HCT116 (cell line): Measurements from ENCODE around the gene FLNB. TPM values are rescaled to one million over a fixed set of nuclear protein-coding genes. Genes with fewer than 3 reads are reported as not detected.

Experiments
- ATAC-seq: fragments of 200-7000 bp; cut with Tn5 transposase; 2 replicates; pipeline ENCODE4 v1.9.1; 2020; ENCODE audit warnings: mild to moderate bottlenecking, moderate library complexity
- BruUV-seq: library from RNA; stranded (reverse); fragments of 400-500 nt; replicated peaks from 2 replicates; lab custom pipeline; 2021; lab: Mats Ljungman, UMichigan
- CTCF ChIA-PET: fragments of 300-600 bp; sonication (Branson Sonifier 250); formaldehyde crosslinking; loops from one replicate; lab custom pipeline; 2021; ENCODE audit warnings: antibody characterized with exemption; lab: Charles Lee
- POLR2A ChIA-PET: fragments of 300-600, 350-600 bp; sonication (Branson Sonifier 250); formaldehyde crosslinking; loops from one replicate; lab custom pipeline; 2021; ENCODE audit warnings: antibody characterized with exemption; lab: Charles Lee
- RAD21 ChIA-PET, 2 experiments: fragments of 300-600 bp; sonication (Branson Sonifier 250); formaldehyde crosslinking; loops; one replicate each; lab custom pipeline; 2023; ENCODE audit warnings: low total read pairs in 2 of 2; ENCODE audit not compliant: uncharacterized antibody in 2 of 2, unreplicated experiment in 2 of 2, low non-redundant PET in 1 of 2; lab: Charles Lee
- DNase-seq: peaks from one replicate; pipeline ENCODE4 v3.0.0-alpha.2; 2010; ENCODE audit warnings: low read depth, low spot score
- H2AFZ ChIP-seq: fragments of 200-600 bp; shearing (Covaris generic), sonication (generic); 2 replicates; pipeline ENCODE4 v1.6.1; 2017; ENCODE audit warnings: low read depth, mixed run types, mixed read lengths, antibody characterized with exemption, low read length; ENCODE audit not compliant: poor library complexity, severe bottlenecking
- H3K27ac ChIP-seq: 2 replicates; pipeline ENCODE4 v1.5.1; 2012; ENCODE audit warnings: low read depth, low read length
- H3K27me3 ChIP-seq: fragments of 200-600 bp; sonication (generic); 2 replicates; pipeline ENCODE4 v1.6.1; 2016; ENCODE audit warnings: mixed run types, low read length, mixed read lengths; ENCODE audit not compliant: insufficient read depth
- H3K36me3 ChIP-seq, 2 experiments: fragments of 200-500 bp in 1 of 2; fragments of 200-600 bp in 1 of 2; sonication (Bioruptor generic) in 1 of 2; sonication (generic) in 1 of 2; 2 replicates each; pipeline versions ENCODE4 v1.5.1 to v1.6.1; 2014 to 2016; ENCODE audit warnings: low read length in 2 of 2, inconsistent platforms in 1 of 2, mixed read lengths in 1 of 2, mixed run types in 1 of 2; ENCODE audit not compliant: insufficient read depth in 2 of 2, control insufficient read depth in 1 of 2
- H3K4me1 ChIP-seq, 2 experiments: fragments of 200-600 bp in 1 of 2; sonication (generic) in 1 of 2; 2 replicates each; pipeline versions ENCODE4 v1.5.1 to v1.6.1; 2012 to 2017; ENCODE audit warnings: low read length in 2 of 2, inconsistent platforms in 1 of 2, mild to moderate bottlenecking in 1 of 2, mixed read lengths in 1 of 2, mixed run types in 1 of 2, moderate library complexity in 1 of 2; ENCODE audit not compliant: insufficient read depth in 2 of 2, control insufficient read depth in 1 of 2
- H3K4me2 ChIP-seq: fragments of 200-600 bp; sonication (generic); 2 replicates; pipeline ENCODE4 v1.6.1; 2017; ENCODE audit warnings: mixed run types, low read length, mixed read lengths
- H3K4me3 ChIP-seq, 2 experiments: fragments of 200-600 bp in 1 of 2; sonication (generic) in 1 of 2; replicated peaks in 1 of 2; 2 replicates each; pipeline ENCODE4 v1.5.1; 2011 to 2016; ENCODE audit warnings: low read length in 2 of 2, control low read depth in 1 of 2, low read depth in 1 of 2, mild to moderate bottlenecking in 1 of 2, mixed read lengths in 1 of 2, mixed run types in 1 of 2
- H3K79me2 ChIP-seq: fragments of 200-600 bp; sonication (generic); 2 replicates; pipeline ENCODE4 v1.6.1; 2017; ENCODE audit warnings: mild to moderate bottlenecking, mixed run types, low read length, moderate library complexity, mixed read lengths; ENCODE audit not compliant: insufficient read depth
- H3K9ac ChIP-seq: fragments of 200-600 bp; sonication (generic); 2 replicates; pipeline ENCODE4 v1.6.1; 2016; ENCODE audit warnings: low read length, mixed read lengths
- H3K9me2 ChIP-seq: fragments of 200-600 bp; sonication (generic), shearing (Covaris generic); 2 replicates; pipeline ENCODE4 v1.6.1; 2017; ENCODE audit warnings: mixed run types, mild to moderate bottlenecking, moderate library complexity; ENCODE audit not compliant: insufficient read depth
- H3K9me3 ChIP-seq, 2 experiments: fragments of 200-500 bp in 1 of 2; fragments of 200-600 bp in 1 of 2; sonication (Bioruptor generic) in 1 of 2; sonication (generic) in 1 of 2; 2 replicates each; pipeline ENCODE4 v1.6.1; 2014 to 2017; ENCODE audit warnings: low read length in 2 of 2, mixed read lengths in 2 of 2, inconsistent platforms in 1 of 2, low read depth in 1 of 2, mild to moderate bottlenecking in 1 of 2, mixed run types in 1 of 2, moderate library complexity in 1 of 2; ENCODE audit not compliant: control insufficient read depth in 1 of 2, insufficient read depth in 1 of 2
- H4K20me1 ChIP-seq: fragments of 200-600 bp; sonication (generic), shearing (Covaris generic); 2 replicates; pipeline ENCODE4 v1.6.1; 2017; ENCODE audit warnings: mixed run types, mild to moderate bottlenecking, moderate library complexity; ENCODE audit not compliant: insufficient read depth
- ELF1 ChIP-seq: IDR thresholded peaks from 2 replicates; pipeline ENCODE4 v1.6.1; 2012; ENCODE audit warnings: low read depth, borderline replicate concordance
- EZH2 ChIP-seq: fragments of 200-600 bp; sonication (generic); IDR thresholded peaks from 2 replicates; pipeline ENCODE4 v1.6.1; 2017; ENCODE audit warnings: antibody characterized with exemption, mixed run types
- EZH2phosphoT487 ChIP-seq: fragments of 200-600 bp; IDR thresholded peaks from 2 replicates; pipeline ENCODE4 v1.6.1; 2018; ENCODE audit warnings: antibody characterized with exemption, borderline replicate concordance
- JUND ChIP-seq: IDR thresholded peaks from 2 replicates; pipeline ENCODE4 v1.6.1; 2012
- POLR2A ChIP-seq: IDR thresholded peaks from 2 replicates; pipeline ENCODE4 v1.7.0; 2011; ENCODE audit warnings: borderline replicate concordance; ENCODE audit not compliant: insufficient read depth, insufficient read length; ENCODE audit errors: extremely low read depth
- SIN3A ChIP-seq: IDR thresholded peaks from 2 replicates; pipeline ENCODE4 v1.6.1; 2012; ENCODE audit warnings: low read depth
- SP1 ChIP-seq: IDR thresholded peaks from 2 replicates; pipeline ENCODE4 v1.6.1; 2012; ENCODE audit warnings: low read depth
- TCF7L2 ChIP-seq: IDR thresholded peaks from 2 replicates; pipeline ENCODE4 v1.7.0; 2011; ENCODE audit warnings: borderline replicate concordance, inconsistent platforms; ENCODE audit not compliant: insufficient read depth, insufficient read length; ENCODE audit errors: extremely low read depth
- YY1 ChIP-seq: IDR thresholded peaks from 2 replicates; pipeline ENCODE4 v1.6.1; 2011; ENCODE audit warnings: low read length, low read depth, moderate library complexity, mild to moderate bottlenecking; ENCODE audit not compliant: insufficient replicate concordance; ENCODE audit errors: extremely low read depth
- ZFX ChIP-seq: fragments of 450-650 bp; IDR thresholded peaks from 2 replicates; pipeline ENCODE4 v1.6.1; 2017
- ZNF274 ChIP-seq: fragments of 200-500 bp; sonication (Bioruptor generic); IDR thresholded peaks from 2 replicates; pipeline ENCODE4 v1.6.1; 2014; ENCODE audit warnings: mild to moderate bottlenecking, low read depth, low read length, inconsistent platforms
- intact Hi-C: fragments of 100-400 bp; cut with micrococcal nuclease; formaldehyde crosslinking; loops from 2 replicates; pipeline ENCODE4 v1.10.0; 2022
- total RNA-seq: library from RNA; stranded (reverse); gene quantifications from one replicate; pipeline ENCODE4 v1.2.1, GENCODE V29; 2021; ENCODE audit not compliant: unreplicated experiment
- TF ChIP-seq, protein P1 (sequence below): IDR thresholded peaks from 2 replicates; pipeline ENCODE4 v1.6.1; 2012
- TF ChIP-seq, protein P2 (sequence below): IDR thresholded peaks from 2 replicates; pipeline ENCODE4 v1.6.1; 2012
- TF ChIP-seq, protein P3 (sequence below): IDR thresholded peaks from 2 replicates; pipeline ENCODE4 v1.6.1; 2012; ENCODE audit warnings: low read depth
- TF ChIP-seq, protein P4 (sequence below): IDR thresholded peaks from 2 replicates; pipeline ENCODE4 v1.6.1; 2011; ENCODE audit warnings: mild to moderate bottlenecking, low read length, moderate library complexity; ENCODE audit not compliant: insufficient replicate concordance; ENCODE audit errors: extremely low read depth

FLNB gene
- total RNA-seq, 1 experiment from 2014 or later = 116 TPM

DNA sequence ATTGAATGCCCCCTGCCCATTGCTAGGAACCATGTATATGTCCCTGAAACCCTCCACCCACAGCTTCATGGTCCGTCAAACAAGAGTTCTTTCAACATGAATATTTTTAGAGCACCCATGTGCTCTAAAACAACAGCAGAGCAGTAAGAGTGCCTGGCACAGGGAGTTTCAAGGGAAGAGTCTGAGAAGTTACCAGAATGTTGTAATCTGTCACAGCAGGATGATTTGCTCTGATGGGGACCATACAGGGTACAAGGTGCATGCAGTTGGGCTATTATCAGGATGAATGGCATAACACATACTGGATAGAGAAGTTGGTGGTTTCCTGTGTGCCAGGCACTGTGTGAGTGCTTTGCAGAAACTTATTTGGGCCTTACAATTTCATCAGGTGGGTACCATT lies 27.8 kb upstream of the FLNB start:
- BruUV-seq = no TSS peak
- Histone ChIP-seq H4K20me1 (no peaks in the 10 kb centered on the region), H2AFZ (no peak overlapping the region), H3K4me2 (no peak overlapping the region), H3K36me3 (no peaks in the 10 kb centered on the region), H3K27ac (no peak overlapping the region), H3K9ac (no peak overlapping the region), H3K9me2 (no peaks in the 10 kb centered on the region), H3K4me3 (no peak overlapping the region), H3K4me1 (peaks cover 5 to 47% of the 10 kb centered on the region in 2 experiments), H3K27me3 (no peaks in the 10 kb centered on the region), H3K79me2 (no peaks in the 10 kb centered on the region), H3K9me3 (no peaks in the 10 kb centered on the region)
- TF ChIP-seq, protein P1, sequence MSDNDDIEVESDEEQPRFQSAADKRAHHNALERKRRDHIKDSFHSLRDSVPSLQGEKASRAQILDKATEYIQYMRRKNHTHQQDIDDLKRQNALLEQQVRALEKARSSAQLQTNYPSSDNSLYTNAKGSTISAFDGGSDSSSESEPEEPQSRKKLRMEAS = no peak
- TF ChIP-seq, protein P2, sequence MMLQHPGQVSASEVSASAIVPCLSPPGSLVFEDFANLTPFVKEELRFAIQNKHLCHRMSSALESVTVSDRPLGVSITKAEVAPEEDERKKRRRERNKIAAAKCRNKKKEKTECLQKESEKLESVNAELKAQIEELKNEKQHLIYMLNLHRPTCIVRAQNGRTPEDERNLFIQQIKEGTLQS = no peak
- TF ChIP-seq EZH2 (no peak), SP1 (no peak), POLR2A (no peak), ZNF274 (no peak), JUND (no peak), ZFX (no peak), ELF1 (no peak), EZH2phosphoT487 (no peak), TCF7L2 (no peak), SIN3A (no peak), YY1 (no peak)
- TF ChIP-seq, protein P3, sequence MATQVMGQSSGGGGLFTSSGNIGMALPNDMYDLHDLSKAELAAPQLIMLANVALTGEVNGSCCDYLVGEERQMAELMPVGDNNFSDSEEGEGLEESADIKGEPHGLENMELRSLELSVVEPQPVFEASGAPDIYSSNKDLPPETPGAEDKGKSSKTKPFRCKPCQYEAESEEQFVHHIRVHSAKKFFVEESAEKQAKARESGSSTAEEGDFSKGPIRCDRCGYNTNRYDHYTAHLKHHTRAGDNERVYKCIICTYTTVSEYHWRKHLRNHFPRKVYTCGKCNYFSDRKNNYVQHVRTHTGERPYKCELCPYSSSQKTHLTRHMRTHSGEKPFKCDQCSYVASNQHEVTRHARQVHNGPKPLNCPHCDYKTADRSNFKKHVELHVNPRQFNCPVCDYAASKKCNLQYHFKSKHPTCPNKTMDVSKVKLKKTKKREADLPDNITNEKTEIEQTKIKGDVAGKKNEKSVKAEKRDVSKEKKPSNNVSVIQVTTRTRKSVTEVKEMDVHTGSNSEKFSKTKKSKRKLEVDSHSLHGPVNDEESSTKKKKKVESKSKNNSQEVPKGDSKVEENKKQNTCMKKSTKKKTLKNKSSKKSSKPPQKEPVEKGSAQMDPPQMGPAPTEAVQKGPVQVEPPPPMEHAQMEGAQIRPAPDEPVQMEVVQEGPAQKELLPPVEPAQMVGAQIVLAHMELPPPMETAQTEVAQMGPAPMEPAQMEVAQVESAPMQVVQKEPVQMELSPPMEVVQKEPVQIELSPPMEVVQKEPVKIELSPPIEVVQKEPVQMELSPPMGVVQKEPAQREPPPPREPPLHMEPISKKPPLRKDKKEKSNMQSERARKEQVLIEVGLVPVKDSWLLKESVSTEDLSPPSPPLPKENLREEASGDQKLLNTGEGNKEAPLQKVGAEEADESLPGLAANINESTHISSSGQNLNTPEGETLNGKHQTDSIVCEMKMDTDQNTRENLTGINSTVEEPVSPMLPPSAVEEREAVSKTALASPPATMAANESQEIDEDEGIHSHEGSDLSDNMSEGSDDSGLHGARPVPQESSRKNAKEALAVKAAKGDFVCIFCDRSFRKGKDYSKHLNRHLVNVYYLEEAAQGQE = no peak
- TF ChIP-seq, protein P4, sequence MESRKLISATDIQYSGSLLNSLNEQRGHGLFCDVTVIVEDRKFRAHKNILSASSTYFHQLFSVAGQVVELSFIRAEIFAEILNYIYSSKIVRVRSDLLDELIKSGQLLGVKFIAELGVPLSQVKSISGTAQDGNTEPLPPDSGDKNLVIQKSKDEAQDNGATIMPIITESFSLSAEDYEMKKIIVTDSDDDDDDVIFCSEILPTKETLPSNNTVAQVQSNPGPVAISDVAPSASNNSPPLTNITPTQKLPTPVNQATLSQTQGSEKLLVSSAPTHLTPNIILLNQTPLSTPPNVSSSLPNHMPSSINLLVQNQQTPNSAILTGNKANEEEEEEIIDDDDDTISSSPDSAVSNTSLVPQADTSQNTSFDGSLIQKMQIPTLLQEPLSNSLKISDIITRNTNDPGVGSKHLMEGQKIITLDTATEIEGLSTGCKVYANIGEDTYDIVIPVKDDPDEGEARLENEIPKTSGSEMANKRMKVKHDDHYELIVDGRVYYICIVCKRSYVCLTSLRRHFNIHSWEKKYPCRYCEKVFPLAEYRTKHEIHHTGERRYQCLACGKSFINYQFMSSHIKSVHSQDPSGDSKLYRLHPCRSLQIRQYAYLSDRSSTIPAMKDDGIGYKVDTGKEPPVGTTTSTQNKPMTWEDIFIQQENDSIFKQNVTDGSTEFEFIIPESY = no peak
- ChIA-PET CTCF (no interaction called here), POLR2A (no interaction called here), RAD21 (no interaction called here)
- intact Hi-C loops = no loop called here
- ATAC-seq (no peak), DNase-seq (no peak)
